SK-N-SH treated with all-trans-retinoic acid at 6 μM for 48 hours (cell line): ENCODE measurements around the gene PPY.

ENCODE experiments used
- ZC3H10 ChIP-seq: fragments of 250-450 bp; sonication (Bioruptor Pico); IDR thresholded peaks from 2 replicates; pipeline ENCODE4 v1.5.1; 2021; ENCODE audit warnings: mild to moderate bottlenecking, moderate library complexity
- ZNF8 ChIP-seq: fragments of 450-650 bp; formaldehyde crosslinking; IDR thresholded peaks from 2 replicates; pipeline ENCODE4 v1.5.0; 2020; ENCODE audit warnings: mild to moderate bottlenecking, moderate library complexity

- no peak for TF ChIP-seq ZC3H10 (CRISPR knock-in tag)
- TF ChIP-seq ZNF8 (CRISPR knock-in tag), result no peak
Observed at GRCh38 chr17:43914451-43914850, 27.8 kb downstream of the PPY start.
